Right cardiac atrium (tissue), 5 donors: ENCODE results near the gene MDGA2. TPM values are rescaled to one million over a fixed set of nuclear protein-coding genes. Genes with fewer than 3 reads are reported as not detected.

ENCODE experiments used
- ATAC-seq, 2 donors: fragments of 200-7000 bp; cut with Tn5 transposase; one replicate each; pipeline versions ENCODE4 v1.8.0 to v1.9.1; 2020; ENCODE audit warnings: moderate library complexity in 2 of 2, mild to moderate bottlenecking in 1 of 2
- DNase-seq, 3 donors: peaks; one replicate each; pipeline ENCODE4 v3.0.0-alpha.2; 2020
- H3K27ac ChIP-seq: one replicate; pipeline ENCODE4 v1.5.1; 2013; ENCODE audit warnings: mild to moderate bottlenecking, low read length, control low read depth, moderate library complexity
- H3K27me3 ChIP-seq: one replicate; pipeline ENCODE4 v1.6.1; 2013; ENCODE audit not compliant: control insufficient read depth, insufficient read depth
- H3K4me1 ChIP-seq: one replicate; pipeline ENCODE4 v1.6.1; 2013; ENCODE audit warnings: low read length; ENCODE audit not compliant: control insufficient read depth, insufficient read depth
- H3K4me3 ChIP-seq: one replicate; pipeline ENCODE4 v1.5.1; 2013; ENCODE audit warnings: low read length, control low read depth
- H3K9me3 ChIP-seq: one replicate; pipeline ENCODE4 v1.6.1; 2013; ENCODE audit warnings: low read length; ENCODE audit not compliant: control insufficient read depth
- WGBS: extraction: QIAGEN DNeasy Blood & Tissue Kit; methylation state at CpG from one replicate; pipeline ENCODE4 v1.1.7; 2013; 5-methylcytosine and 5-hydroxymethylcytosine counted together
- intact Hi-C, 4 donors: fragments of 100-400 bp; cut with DNase I; formaldehyde crosslinking; loops; one replicate each; pipeline versions ENCODE4 v1.11.0 to v1.14.0; 2022 to 2023
- polyA plus RNA-seq: library from polyadenylated mRNA; stranded (reverse); fragments of 200-250 nt; gene quantifications from one replicate; pipeline ENCODE4 v1.2.3, GENCODE V29; 2013
- total RNA-seq, 4 donors: library from RNA; stranded (reverse); fragmentation: NEBNext Ultra II Directional; extraction: Animal tissue kit (Norgen Biotek cat#: 25700); gene quantifications; one replicate each; pipeline ENCODE4 v1.2.1, GENCODE V29; 2021
- donor health status: healthy with polysubstance abuse.
- donor health status: DM: no; HTN: yes; CAD: no.
- donor health status: DM: no; HTN: no; CAD: no.
- donor health status: DM: no; HTN: yes; CAD: no; lungs with severe emphysema.
- donor health status: DM: yes; HTN: yes; CAD: no.

The MDGA2 gene
- total and polyA plus RNA-seq, 5 donors = 0.14 TPM; not detected in 4

DNA sequence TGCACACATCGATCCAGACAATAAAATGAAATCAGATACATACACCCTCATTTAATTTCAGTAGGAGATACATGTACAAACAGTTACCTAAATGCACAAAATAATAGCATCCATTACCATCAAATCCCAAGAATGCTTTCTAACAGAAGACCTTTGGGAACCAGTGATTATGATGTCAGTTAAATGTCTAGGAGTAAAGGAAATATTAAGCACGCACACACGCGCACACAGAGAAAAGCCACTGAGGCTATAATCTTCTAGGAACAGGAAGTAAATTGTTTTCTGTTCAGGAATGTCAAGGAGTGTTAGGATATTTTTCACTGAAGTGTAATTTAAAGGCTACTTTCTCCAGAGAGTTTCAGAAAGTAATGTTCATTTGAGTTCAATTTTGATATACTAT, 250.1 kb downstream of the MDGA2 start:
- DNase-seq (no peak), ATAC-seq (no peak)
- intact Hi-C loops = no loop called here
- H3K27ac ChIP-seq = no peak overlapping the region
- no peak overlapping the region for H3K4me3 ChIP-seq
- H3K4me1 ChIP-seq = no peaks in the 10 kb centered on the region
- 47% methylated on average over 4 of the region's 4 CpGs for WGBS
- no peaks in the 10 kb centered on the region for H3K27me3 ChIP-seq
- H3K9me3 ChIP-seq = no peaks in the 10 kb centered on the region

DNA sequence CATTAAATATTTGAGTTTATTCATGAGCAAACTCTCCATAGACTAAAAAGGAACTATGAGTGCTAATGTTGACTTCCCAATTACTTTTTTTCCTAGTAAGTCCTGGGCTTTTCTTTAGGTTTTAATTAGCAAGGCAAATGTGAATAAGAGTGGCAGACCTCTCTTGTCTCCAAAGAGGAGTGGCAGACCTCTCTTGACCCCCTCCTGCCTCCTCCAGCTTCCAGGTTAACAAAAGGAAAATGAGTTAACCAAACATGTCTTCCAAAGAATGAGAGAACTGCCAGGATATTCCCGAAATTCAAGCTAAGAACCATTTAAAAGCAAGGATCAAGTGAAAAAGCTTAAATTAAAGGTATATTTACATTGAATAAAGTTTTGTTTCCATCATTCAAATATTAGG, 253.2 kb downstream of the MDGA2 start:
- no peak overlapping the region for H3K27ac ChIP-seq
- no peak overlapping the region for H3K4me3 ChIP-seq
- H3K27me3 ChIP-seq = no peaks in the 10 kb centered on the region
- intact Hi-C loops = no loop called here
- no peaks in the 10 kb centered on the region for H3K4me1 ChIP-seq
- DNase-seq (no peak), ATAC-seq (no peak)
- 53% methylated on average over 1 of the region's 1 CpG for WGBS
- H3K9me3 ChIP-seq = no peaks in the 10 kb centered on the region

DNA sequence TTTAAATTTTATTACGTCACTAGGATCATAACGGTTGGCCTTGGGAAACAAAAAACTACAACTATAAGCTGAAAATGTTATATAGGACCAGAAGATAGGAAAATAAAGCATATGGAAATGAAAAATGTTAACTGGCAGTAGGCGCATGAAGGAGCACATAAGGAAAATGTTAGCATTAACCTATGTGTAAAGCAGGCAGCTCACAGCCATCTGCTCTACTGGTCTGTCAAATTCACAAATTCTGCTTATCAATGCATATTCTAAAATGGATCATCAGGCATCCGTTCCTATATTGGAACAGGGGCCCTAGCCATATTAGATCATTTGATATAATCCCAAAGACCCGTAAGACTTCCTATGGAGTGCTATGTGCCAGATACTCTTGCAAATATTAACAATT, 263.9 kb downstream of the MDGA2 start:
- H3K27ac ChIP-seq = no peak overlapping the region
- H3K4me3 ChIP-seq = no peak overlapping the region
- WGBS = 94% methylated on average over 5 of the region's 5 CpGs
- H3K9me3 ChIP-seq = no peaks in the 10 kb centered on the region
- intact Hi-C loops = no loop called here
- no peaks in the 10 kb centered on the region for H3K4me1 ChIP-seq
- no peak for DNase-seq
- ATAC-seq = no peak
- no peaks in the 10 kb centered on the region for H3K27me3 ChIP-seq

DNA sequence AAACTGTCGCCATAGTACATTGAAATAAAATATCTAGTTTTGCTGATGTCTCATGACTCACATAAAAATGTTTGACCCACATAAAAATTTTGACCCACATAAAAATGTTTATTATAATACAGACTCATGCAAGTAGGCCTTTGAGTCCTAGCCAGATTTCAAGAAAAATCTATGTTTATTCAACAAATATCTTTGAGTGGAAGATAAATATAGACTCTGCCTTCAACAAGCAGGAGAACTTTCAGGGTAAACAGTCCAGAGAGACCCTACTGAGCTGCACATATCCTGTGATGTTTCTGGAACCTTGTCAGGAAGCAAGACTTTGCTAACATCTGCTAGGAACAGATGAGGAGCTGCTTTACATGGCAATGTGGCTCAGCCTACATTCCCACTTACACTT, 283.1 kb downstream of the MDGA2 start:
- WGBS = 60% methylated on average over 1 of the region's 1 CpG
- Histone ChIP-seq H3K9me3 (no peaks in the 10 kb centered on the region), H3K4me1 (no peaks in the 10 kb centered on the region), H3K4me3 (no peak overlapping the region), H3K27ac (no peak overlapping the region), H3K27me3 (no peaks in the 10 kb centered on the region)
- ATAC-seq (no peak), DNase-seq (no peak)
- intact Hi-C loops = no loop called here

DNA sequence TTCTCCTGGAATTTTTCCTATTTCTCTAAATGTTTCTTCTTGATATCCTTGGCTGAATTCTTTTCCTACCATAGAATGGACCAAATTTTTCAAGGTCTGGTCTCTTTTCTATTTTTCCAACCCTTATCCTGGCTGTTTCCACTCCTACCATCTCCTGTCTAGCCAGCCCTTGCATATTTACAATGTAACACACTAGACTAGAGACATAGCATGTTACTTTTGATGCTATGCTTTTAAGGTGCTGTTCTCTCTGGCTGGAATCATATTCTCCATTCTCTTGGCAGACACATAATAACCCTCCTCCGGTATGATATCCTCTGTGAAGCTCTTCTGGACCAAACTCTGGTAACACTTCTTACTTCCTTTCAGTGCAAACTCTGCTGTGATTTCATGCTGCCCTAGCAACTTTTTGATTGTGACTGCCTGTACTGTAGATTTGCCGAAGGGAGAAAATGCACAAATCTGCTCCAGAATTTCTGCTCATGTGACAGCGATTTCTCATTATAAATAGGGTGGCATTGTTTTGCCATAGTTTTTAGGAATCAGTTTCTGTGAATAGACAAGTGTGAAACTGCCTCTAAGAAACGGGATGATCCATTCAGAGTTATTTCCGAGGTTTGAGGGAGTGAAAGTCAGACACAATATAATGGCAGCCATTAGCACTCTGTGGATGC, 284.4 kb downstream of the MDGA2 start:
- WGBS = 63% methylated on average over 5 of the region's 5 CpGs
- Histone ChIP-seq H3K9me3 (no peaks in the 10 kb centered on the region), H3K27me3 (no peaks in the 10 kb centered on the region), H3K27ac (no peak overlapping the region), H3K4me3 (no peak overlapping the region), H3K4me1 (no peaks in the 10 kb centered on the region)
- DNase-seq = no peak
- intact Hi-C loops = no loop called here
- ATAC-seq = no peak

DNA sequence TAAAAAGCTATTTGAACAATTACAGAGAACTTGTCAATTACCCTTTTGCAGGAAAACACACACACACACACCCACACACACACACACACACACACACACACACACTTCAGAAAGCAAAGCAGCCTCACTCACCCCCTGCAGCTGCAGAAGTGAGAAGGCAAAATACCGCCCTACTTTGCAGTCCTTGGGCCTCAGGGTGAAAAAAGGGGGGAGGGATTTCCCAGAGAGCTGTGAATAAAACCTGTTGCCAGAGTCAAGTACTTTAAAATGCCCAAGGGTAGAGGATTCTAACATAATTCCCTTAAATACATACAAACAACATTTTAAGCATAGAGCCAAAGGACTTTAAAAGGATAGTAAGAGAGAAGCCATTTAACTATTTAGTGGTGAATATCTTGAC, 285.9 kb downstream of the MDGA2 start:
- no peak overlapping the region for H3K27ac ChIP-seq
- ATAC-seq = no peak
- intact Hi-C loops = no loop called here
- 46% methylated on average over 1 of the region's 1 CpG for WGBS
- no peaks in the 10 kb centered on the region for H3K27me3 ChIP-seq
- H3K9me3 ChIP-seq = no peaks in the 10 kb centered on the region
- DNase-seq = no peak
- no peaks in the 10 kb centered on the region for H3K4me1 ChIP-seq
- H3K4me3 ChIP-seq = no peak overlapping the region

DNA sequence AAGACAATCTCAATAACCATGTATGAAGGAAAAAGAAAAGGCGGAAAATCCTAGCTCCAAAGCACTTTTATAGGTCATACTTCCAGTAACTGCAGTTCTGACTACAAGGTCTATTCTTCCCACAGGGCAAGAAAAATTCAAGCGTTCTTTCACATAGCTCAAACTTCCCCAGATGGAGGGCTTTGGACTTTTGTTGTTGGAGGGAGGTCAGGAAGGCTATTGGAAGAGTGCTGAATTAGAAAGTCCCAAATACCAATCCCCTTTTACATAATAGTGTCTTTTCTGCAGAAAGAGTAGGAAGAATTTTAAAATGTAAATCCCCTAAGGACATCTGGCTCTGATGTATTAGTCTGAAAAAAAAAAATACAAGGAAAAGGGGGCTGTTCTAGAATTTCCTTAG, 309.4 kb downstream of the MDGA2 start:
- 70% methylated on average over 2 of the region's 2 CpGs for WGBS
- H3K27ac ChIP-seq = no peak overlapping the region
- H3K9me3 ChIP-seq = no peaks in the 10 kb centered on the region
- no peaks in the 10 kb centered on the region for H3K4me1 ChIP-seq
- DNase-seq = no peak
- intact Hi-C loops = no loop called here
- no peak overlapping the region for H3K4me3 ChIP-seq
- no peaks in the 10 kb centered on the region for H3K27me3 ChIP-seq
- no peak for ATAC-seq

DNA sequence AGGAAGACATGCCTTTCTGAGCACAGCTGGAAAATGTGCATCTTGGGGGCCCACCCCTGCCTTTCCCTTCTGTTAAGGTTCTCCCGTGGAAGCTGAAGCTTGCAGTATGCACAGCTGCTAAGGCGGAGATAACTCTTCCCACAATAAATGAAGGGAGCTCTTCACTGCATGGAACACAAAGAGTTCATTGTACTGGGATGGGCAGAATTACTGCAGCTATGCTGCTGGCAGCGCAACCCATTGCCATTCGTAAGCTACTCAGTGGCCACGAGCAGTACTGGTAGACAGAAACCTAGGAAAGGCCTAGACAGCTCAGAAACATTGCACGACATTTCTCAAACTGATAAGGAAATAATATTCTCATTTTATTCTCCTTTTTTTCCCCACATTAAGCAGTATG, 310.2 kb downstream of the MDGA2 start:
- WGBS = 80% methylated on average over 6 of the region's 6 CpGs
- intact Hi-C loops = no loop called here

DNA sequence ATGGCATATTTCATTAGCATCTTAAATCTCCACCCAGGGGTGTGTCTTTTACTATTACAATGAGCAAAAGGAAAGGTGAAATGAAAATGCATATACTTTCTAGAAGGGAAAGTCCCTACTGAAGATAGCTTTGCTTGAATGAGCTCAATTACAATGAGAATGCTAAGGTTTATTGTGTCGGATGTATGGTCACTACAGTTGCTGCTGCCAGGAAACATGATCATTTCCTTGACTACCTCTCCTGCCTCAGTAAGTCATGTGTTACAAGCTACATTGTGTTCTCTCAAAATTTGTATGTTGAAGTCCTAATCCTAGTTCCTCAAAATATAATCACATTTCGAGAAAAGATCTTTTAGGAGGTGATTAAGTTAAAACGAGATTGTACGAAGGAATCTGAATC, 322.2 kb downstream of the MDGA2 start:
- no peak overlapping the region for H3K4me3 ChIP-seq
- H3K27ac ChIP-seq = no peak overlapping the region
- H3K4me1 ChIP-seq = no peaks in the 10 kb centered on the region
- no peaks in the 10 kb centered on the region for H3K9me3 ChIP-seq
- no peaks in the 10 kb centered on the region for H3K27me3 ChIP-seq
- 70% methylated on average over 4 of the region's 4 CpGs for WGBS
- DNase-seq = no peak
- no peak for ATAC-seq
- intact Hi-C loops = no loop called here

More for the DNA sequence above, 310.2 kb downstream of the MDGA2 start:
- Histone ChIP-seq H3K9me3 (no peaks in the 10 kb centered on the region), H3K4me3 (no peak overlapping the region), H3K4me1 (no peaks in the 10 kb centered on the region), H3K27ac (no peak overlapping the region), H3K27me3 (no peaks in the 10 kb centered on the region)
- DNase-seq (peak in 1 of 3 donors; percentile 32), ATAC-seq (no peak)

DNA sequence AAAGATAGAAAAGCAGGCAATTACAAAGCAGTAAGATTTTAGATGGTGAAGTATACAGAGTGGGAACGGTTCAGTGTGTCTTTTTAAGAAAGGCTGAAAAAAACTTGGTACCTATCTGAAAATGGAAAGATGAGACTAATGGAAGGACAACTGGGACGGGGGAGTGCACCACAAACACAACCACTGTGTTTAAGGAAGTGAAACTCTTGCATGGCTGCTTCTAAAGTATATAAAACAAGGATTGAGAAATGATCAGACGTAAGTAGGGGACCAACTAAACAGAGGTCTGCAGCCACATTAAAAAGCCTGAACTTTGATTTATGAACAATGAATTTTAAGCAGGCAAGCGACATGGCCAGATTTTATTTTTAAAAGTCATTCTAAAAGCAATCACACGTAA, 328.6 kb downstream of the MDGA2 start:
- no peak overlapping the region for H3K27ac ChIP-seq
- no peak for DNase-seq
- no peaks in the 10 kb centered on the region for H3K27me3 ChIP-seq
- intact Hi-C loops = no loop called here
- H3K9me3 ChIP-seq = no peaks in the 10 kb centered on the region
- no peak overlapping the region for H3K4me3 ChIP-seq
- no peaks in the 10 kb centered on the region for H3K4me1 ChIP-seq
- no peak for ATAC-seq
- WGBS = 69% methylated on average over 5 of the region's 5 CpGs

DNA sequence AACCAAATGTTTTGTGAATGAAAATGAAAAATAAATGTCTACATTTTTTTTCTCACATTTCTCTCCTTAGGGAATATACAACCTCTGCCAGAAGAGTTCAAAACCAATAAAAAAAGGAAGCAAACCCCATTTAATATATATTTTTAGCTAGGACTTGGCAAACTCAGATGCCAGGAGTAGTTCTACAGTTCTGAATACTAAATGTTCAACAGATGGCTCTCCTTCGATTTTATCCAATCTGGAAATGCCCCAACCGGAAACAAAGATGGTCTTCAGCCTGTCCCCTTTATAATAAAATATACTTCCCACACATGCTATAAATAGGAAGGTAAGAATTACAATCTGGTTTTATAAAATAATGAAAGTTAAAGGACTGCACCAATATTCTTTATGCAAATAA, 330.4 kb downstream of the MDGA2 start:
- Histone ChIP-seq H3K4me3 (no peak overlapping the region), H3K27ac (no peak overlapping the region), H3K27me3 (no peaks in the 10 kb centered on the region), H3K4me1 (no peaks in the 10 kb centered on the region), H3K9me3 (no peaks in the 10 kb centered on the region)
- ATAC-seq (no peak), DNase-seq (no peak)
- intact Hi-C loops = no loop called here
- 43% methylated on average over 2 of the region's 2 CpGs for WGBS

DNA sequence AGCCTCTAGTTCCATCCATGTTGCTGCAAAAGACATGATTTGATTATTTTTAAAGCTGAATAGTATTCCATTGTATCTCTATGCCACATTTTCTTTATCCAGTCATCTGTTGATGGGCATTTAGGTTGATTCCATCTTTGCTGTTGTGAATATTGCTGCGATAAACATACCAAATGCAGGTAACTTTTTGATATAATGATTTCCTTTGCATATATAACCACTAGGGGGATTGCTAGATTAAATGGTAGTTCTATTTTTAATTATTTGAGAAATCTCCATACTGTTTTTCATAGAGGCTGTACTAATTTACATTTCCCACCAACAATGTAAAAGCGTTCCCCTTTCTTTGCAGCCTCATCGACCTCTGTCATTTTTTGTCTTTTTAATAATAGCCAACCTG, 342.5 kb downstream of the MDGA2 start:
- H3K4me3 ChIP-seq = no peak overlapping the region
- H3K4me1 ChIP-seq = no peaks in the 10 kb centered on the region
- H3K27me3 ChIP-seq = no peaks in the 10 kb centered on the region
- H3K27ac ChIP-seq = no peak overlapping the region
- ATAC-seq = no peak
- H3K9me3 ChIP-seq = no peaks in the 10 kb centered on the region
- 93% methylated on average over 3 of the region's 3 CpGs for WGBS
- intact Hi-C loops = no loop called here
- DNase-seq = no peak
